Neural cell (in vitro differentiated cells): ENCODE data around the gene MRPL24. TPM values are rescaled to one million over a fixed set of nuclear protein-coding genes. Genes with fewer than 3 reads are reported as not detected.

Experiments
- H2AFZ ChIP-seq: fragments of 200-600, 300-800 bp; sonication (generic), shearing (Covaris generic); 2 replicates; pipeline ENCODE4 v1.6.0; 2014; ENCODE audit warnings: low read depth, mild to moderate bottlenecking, antibody characterized with exemption, low read length, moderate library complexity
- H3F3A ChIP-seq: fragments of 200-600 bp; shearing (Covaris generic); 2 replicates; pipeline ENCODE4 v1.6.1; 2016; ENCODE audit warnings: mild to moderate bottlenecking, moderate library complexity, mixed read lengths, antibody characterized with exemption, low read length; ENCODE audit not compliant: insufficient read depth, poor library complexity, severe bottlenecking
- H3K27ac ChIP-seq: fragments of 200-600, 300-800 bp; sonication (generic), shearing (Covaris generic); 2 replicates; pipeline ENCODE4 v1.5.1; 2014; ENCODE audit warnings: mild to moderate bottlenecking, low read length, moderate library complexity
- H3K27me3 ChIP-seq: fragments of 300-800, 200-600 bp; sonication (generic), shearing (Covaris generic); 2 replicates; pipeline ENCODE4 v1.6.0; 2014; ENCODE audit warnings: mild to moderate bottlenecking, low read depth, low read length, moderate library complexity; ENCODE audit not compliant: insufficient read depth
- H3K36me3 ChIP-seq: fragments of 300-800, 200-600 bp; sonication (generic), shearing (Covaris generic); 2 replicates; pipeline ENCODE4 v1.5.1; 2014; ENCODE audit warnings: mild to moderate bottlenecking, antibody characterized with exemption, low read length, moderate library complexity; ENCODE audit not compliant: insufficient read depth
- H3K4me2 ChIP-seq: fragments of 300-800, 200-600 bp; sonication (generic), shearing (Covaris generic); 2 replicates; pipeline ENCODE4 v1.6.0; 2014; ENCODE audit warnings: mild to moderate bottlenecking, low read length
- H3K4me3 ChIP-seq: fragments of 300-800, 200-600 bp; sonication (generic), shearing (Covaris generic); 2 replicates; pipeline ENCODE4 v1.5.1; 2014; ENCODE audit warnings: mild to moderate bottlenecking, low read length, moderate library complexity
- H3K79me2 ChIP-seq: fragments of 200-600 bp; shearing (Covaris generic); replicated peaks from 2 replicates; pipeline ENCODE4 v1.6.0; 2014; ENCODE audit warnings: mild to moderate bottlenecking, low read length, moderate library complexity; ENCODE audit not compliant: insufficient read depth
- H3K9ac ChIP-seq: fragments of 300-800, 200-600 bp; sonication (generic), shearing (Covaris generic); 2 replicates; pipeline ENCODE4 v1.6.1; 2016; ENCODE audit warnings: mild to moderate bottlenecking, low read length, mixed read lengths
- H3K9me2 ChIP-seq: fragments of 200-600 bp; shearing (Covaris generic); 2 replicates; pipeline ENCODE4 v1.6.1; 2016; ENCODE audit warnings: mild to moderate bottlenecking, low read length, mixed read lengths; ENCODE audit not compliant: insufficient read depth
- H3K9me3 ChIP-seq: fragments of 200-600, 300-800 bp; sonication (generic), shearing (Covaris generic); 2 replicates; pipeline ENCODE4 v1.6.1; 2016; ENCODE audit warnings: mild to moderate bottlenecking, mixed run types, low read length, moderate library complexity, mixed read lengths
- H4K20me1 ChIP-seq: fragments of 200-600 bp; shearing (Covaris generic); 2 replicates; pipeline ENCODE4 v1.6.1; 2016; ENCODE audit warnings: mild to moderate bottlenecking, mixed run types; ENCODE audit not compliant: insufficient read depth
- EP300 ChIP-seq: fragments of 450-650 bp; conservative IDR thresholded peaks from 2 replicates; pipeline ENCODE4 v1.6.1; 2014; ENCODE audit warnings: antibody characterized with exemption, mild to moderate bottlenecking, moderate library complexity; ENCODE audit not compliant: poor library complexity, severe bottlenecking
- EZH2 ChIP-seq: fragments of 200-600, 300-800 bp; shearing (Covaris generic), sonication (generic); IDR thresholded peaks from 2 replicates; pipeline ENCODE4 v1.6.1; 2014; ENCODE audit warnings: antibody characterized with exemption, low read length, borderline replicate concordance, mild to moderate bottlenecking; ENCODE audit not compliant: insufficient read depth, poor library complexity, severe bottlenecking
- MXI1 ChIP-seq: fragments of 450-650 bp; conservative IDR thresholded peaks from 2 replicates; pipeline ENCODE4 v1.6.1; 2014; ENCODE audit warnings: antibody characterized with exemption, mild to moderate bottlenecking; ENCODE audit not compliant: poor library complexity, severe bottlenecking
- POLR2AphosphoS5 ChIP-seq: IDR thresholded peaks from 2 replicates; pipeline ENCODE4 v1.6.1; 2012
- RAD21 ChIP-seq: fragments of 450-650 bp; conservative IDR thresholded peaks from 2 replicates; pipeline ENCODE4 v1.6.1; 2014; ENCODE audit warnings: antibody characterized with exemption, mild to moderate bottlenecking, moderate library complexity
- REST ChIP-seq: IDR thresholded peaks from 2 replicates; pipeline ENCODE4 v1.6.1; 2012; ENCODE audit warnings: borderline replicate concordance
- SMC3 ChIP-seq: fragments of 450-650 bp; conservative IDR thresholded peaks from 2 replicates; pipeline ENCODE4 v1.6.1; 2014; ENCODE audit warnings: antibody characterized with exemption, mild to moderate bottlenecking, moderate library complexity; ENCODE audit not compliant: poor library complexity
- TAF1 ChIP-seq: IDR thresholded peaks from 2 replicates; pipeline ENCODE4 v1.6.1; 2012; ENCODE audit warnings: low read depth
- polyA plus RNA-seq: library from polyadenylated mRNA; depleted of rRNA; stranded (reverse); fragments of >200 nt; gene quantifications from 2 replicates; pipeline ENCODE4 v1.2.3, GENCODE V29; 2014
- TF ChIP-seq, protein P1 (sequence below): fragments of 450-650 bp; IDR thresholded peaks from 2 replicates; pipeline ENCODE4 v1.5.1; 2014; ENCODE audit warnings: antibody characterized with exemption, mild to moderate bottlenecking, moderate library complexity; ENCODE audit not compliant: poor library complexity, severe bottlenecking

The MRPL24 gene
- polyA plus RNA-seq, 1 donor from 2014 or later: 56.5 TPM

DNA sequence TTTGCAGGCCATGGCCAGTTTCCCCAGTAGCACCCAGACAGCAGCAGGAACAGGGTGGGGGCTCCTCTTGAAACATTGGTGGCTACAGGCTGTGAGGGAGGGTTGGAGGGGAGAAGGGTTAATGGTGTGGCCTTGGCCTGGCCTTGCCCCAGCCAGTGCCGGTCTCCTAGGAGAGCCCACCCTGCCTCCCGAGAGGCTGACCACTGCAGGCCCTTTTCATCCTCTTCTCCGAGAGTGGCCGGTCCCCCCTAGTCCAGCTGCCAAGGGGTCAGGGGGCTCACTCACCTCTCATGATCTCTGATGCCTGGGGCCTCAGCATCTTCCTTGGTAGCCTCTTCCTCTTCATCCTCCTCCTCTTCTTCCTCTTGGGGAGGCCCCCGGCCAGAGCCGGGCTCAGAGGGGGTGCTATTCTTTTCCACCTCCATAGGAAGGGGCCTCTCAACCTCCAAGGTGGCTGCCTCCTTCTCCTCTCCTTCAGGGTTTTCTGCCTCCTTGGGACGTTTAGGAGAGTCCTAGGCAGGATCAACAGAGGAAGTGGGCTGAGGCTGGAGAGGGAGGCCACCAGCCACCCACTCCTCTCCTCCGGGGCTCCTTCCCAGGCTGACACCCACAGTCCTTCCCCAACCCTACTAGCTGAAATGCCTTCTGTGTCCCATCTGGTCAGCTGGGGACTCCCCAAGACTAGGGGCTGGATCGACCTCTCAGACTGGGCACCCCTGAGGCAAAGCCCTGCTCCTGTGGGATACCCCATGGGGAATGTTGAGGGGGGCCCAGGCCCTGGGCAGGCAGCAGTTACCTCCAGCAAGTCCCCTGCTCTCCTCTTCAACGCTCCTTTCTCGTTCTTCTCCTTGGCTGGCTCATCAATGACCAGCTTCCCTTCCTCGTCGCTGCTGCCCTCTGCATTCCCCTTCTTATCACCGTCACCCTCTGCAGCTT, 2.7 kb upstream of the MRPL24 start:
- Histone ChIP-seq H3K9me3 (no peaks in the 10 kb centered on the region), H3K36me3 (no peaks in the 10 kb centered on the region), H3K27me3 (no peaks in the 10 kb centered on the region), H3K9ac (no peak overlapping the region), H3K79me2 (peaks cover 35% of the 10 kb centered on the region), H3K4me3 (no peak overlapping the region), H3F3A (no peaks in the 10 kb centered on the region), H3K27ac (no peak overlapping the region), H3K4me2 (no peak overlapping the region), H3K9me2 (no peaks in the 10 kb centered on the region), H4K20me1 (no peaks in the 10 kb centered on the region), H2AFZ (no peak overlapping the region)
- TF ChIP-seq SMC3 (no peak), TAF1 (no peak), POLR2AphosphoS5 (no peak), EP300 (no peak), MXI1 (no peak), EZH2 (no peak), REST (no peak), RAD21 (no peak)
- TF ChIP-seq, protein P1, sequence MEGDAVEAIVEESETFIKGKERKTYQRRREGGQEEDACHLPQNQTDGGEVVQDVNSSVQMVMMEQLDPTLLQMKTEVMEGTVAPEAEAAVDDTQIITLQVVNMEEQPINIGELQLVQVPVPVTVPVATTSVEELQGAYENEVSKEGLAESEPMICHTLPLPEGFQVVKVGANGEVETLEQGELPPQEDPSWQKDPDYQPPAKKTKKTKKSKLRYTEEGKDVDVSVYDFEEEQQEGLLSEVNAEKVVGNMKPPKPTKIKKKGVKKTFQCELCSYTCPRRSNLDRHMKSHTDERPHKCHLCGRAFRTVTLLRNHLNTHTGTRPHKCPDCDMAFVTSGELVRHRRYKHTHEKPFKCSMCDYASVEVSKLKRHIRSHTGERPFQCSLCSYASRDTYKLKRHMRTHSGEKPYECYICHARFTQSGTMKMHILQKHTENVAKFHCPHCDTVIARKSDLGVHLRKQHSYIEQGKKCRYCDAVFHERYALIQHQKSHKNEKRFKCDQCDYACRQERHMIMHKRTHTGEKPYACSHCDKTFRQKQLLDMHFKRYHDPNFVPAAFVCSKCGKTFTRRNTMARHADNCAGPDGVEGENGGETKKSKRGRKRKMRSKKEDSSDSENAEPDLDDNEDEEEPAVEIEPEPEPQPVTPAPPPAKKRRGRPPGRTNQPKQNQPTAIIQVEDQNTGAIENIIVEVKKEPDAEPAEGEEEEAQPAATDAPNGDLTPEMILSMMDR: no peak

DNA sequence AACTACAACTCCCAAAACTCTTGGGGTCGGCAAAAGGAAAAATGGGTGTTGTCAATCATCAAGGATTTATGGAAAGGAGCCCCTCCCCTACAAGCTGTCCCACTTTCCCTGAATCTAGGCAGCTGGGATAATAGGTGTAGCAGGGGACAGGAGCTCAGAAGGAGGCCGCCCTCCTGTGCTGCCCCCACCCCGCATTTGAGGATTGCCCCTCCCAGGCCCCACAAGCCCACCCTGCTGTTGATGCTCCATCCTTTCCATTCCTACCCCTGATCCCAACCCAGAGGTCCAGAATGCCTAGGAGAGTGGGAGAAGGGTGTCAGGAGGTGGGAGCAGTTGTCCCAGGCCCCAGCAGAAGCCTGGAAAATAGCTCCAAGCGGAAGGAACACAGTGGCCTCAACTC, 1.9 kb upstream of the MRPL24 start:
- Histone ChIP-seq H3K4me3 (no peak overlapping the region), H3K27ac (no peak overlapping the region), H3K79me2 (peaks cover 26% of the 10 kb centered on the region), H3K9me3 (no peaks in the 10 kb centered on the region), H3K36me3 (no peaks in the 10 kb centered on the region), H2AFZ (no peak overlapping the region), H3K9ac (no peak overlapping the region), H3F3A (no peaks in the 10 kb centered on the region), H3K4me2 (no peak overlapping the region), H3K9me2 (no peaks in the 10 kb centered on the region), H3K27me3 (no peaks in the 10 kb centered on the region), H4K20me1 (no peaks in the 10 kb centered on the region)
- TF ChIP-seq REST: no peak
- no peak for TF ChIP-seq RAD21
- no peak for TF ChIP-seq SMC3
- no peak for TF ChIP-seq EP300
- TF ChIP-seq, protein P1: no peak
- no peak for TF ChIP-seq TAF1
- TF ChIP-seq MXI1: no peak
- TF ChIP-seq POLR2AphosphoS5: no peak
- no peak for TF ChIP-seq EZH2
